OCI-LY1 (cell line): Measurements from ENCODE around the gene MCM10.

ENCODE experiments used
- H2AFZ ChIP-seq: fragments of 200-600 bp; sonication (generic), shearing (Covaris generic); 2 replicates; pipeline ENCODE4 v1.6.0; 2014; ENCODE audit warnings: antibody characterized with exemption, mild to moderate bottlenecking, low read length
- H3F3A ChIP-seq: fragments of 200-600 bp; sonication (generic), shearing (Covaris generic); 2 replicates; pipeline ENCODE4 v1.6.0; 2014; ENCODE audit warnings: mild to moderate bottlenecking, antibody characterized with exemption, low read length, moderate library complexity; ENCODE audit not compliant: insufficient read depth
- H3K27ac ChIP-seq: fragments of 200-600 bp; sonication (generic); 2 replicates; pipeline ENCODE4 v1.5.1; 2014; ENCODE audit warnings: low read length, mixed run types, mild to moderate bottlenecking, low read depth; ENCODE audit not compliant: poor library complexity, severe bottlenecking
- H3K27me3 ChIP-seq: fragments of 200-600 bp; sonication (generic); 2 replicates; pipeline ENCODE4 v1.6.0; 2014; ENCODE audit warnings: antibody characterized with exemption, mild to moderate bottlenecking, low read length, moderate library complexity; ENCODE audit not compliant: insufficient read depth
- H3K36me3 ChIP-seq: fragments of 200-600 bp; sonication (generic); 2 replicates; pipeline ENCODE4 v1.6.1; 2014; ENCODE audit warnings: mild to moderate bottlenecking, antibody characterized with exemption, low read length, moderate library complexity, mixed read lengths; ENCODE audit not compliant: insufficient read depth
- H3K4me1 ChIP-seq: fragments of 200-600 bp; sonication (generic); 2 replicates; pipeline ENCODE4 v1.5.1; 2014; ENCODE audit warnings: mild to moderate bottlenecking, low read length, moderate library complexity; ENCODE audit not compliant: insufficient read depth, severe bottlenecking
- H3K4me2 ChIP-seq: fragments of 200-600 bp; sonication (generic), shearing (Covaris generic); 2 replicates; pipeline ENCODE4 v1.6.1; 2014; ENCODE audit warnings: low read length
- H3K4me3 ChIP-seq: fragments of 200-600 bp; sonication (generic); 2 replicates; pipeline ENCODE4 v1.5.1; 2014; ENCODE audit warnings: low read length, low read depth, mild to moderate bottlenecking, mixed read lengths; ENCODE audit not compliant: poor library complexity, severe bottlenecking
- H3K79me2 ChIP-seq: fragments of 200-600 bp; shearing (Covaris generic); 2 replicates; pipeline ENCODE4 v1.6.1; 2016; ENCODE audit warnings: mixed run types, low read length, mixed read lengths; ENCODE audit not compliant: insufficient read depth
- H3K9ac ChIP-seq: fragments of 200-600 bp; sonication (generic), shearing (Covaris generic); 2 replicates; pipeline ENCODE4 v1.6.1; 2014; ENCODE audit warnings: mild to moderate bottlenecking, low read length, mixed read lengths
- H3K9me2 ChIP-seq: fragments of 200-600 bp; sonication (generic), shearing (Covaris generic); 2 replicates; pipeline ENCODE4 v1.6.1; 2014; ENCODE audit warnings: low read depth, mild to moderate bottlenecking, low read length, mixed read lengths
- H3K9me3 ChIP-seq: fragments of 200-600 bp; shearing (Covaris generic); 2 replicates; pipeline ENCODE4 v1.6.1; 2014; ENCODE audit warnings: low read length, mixed read lengths
- H4K20me1 ChIP-seq: fragments of 200-600 bp; sonication (generic), shearing (Covaris generic); 2 replicates; pipeline ENCODE4 v1.6.0; 2016; ENCODE audit warnings: mild to moderate bottlenecking, low read length; ENCODE audit not compliant: insufficient read depth
- CTCF ChIP-seq: fragments of 200-600 bp; sonication (generic), shearing (Covaris generic); IDR thresholded peaks from 2 replicates; pipeline ENCODE4 v1.5.1; 2017; ENCODE audit warnings: mild to moderate bottlenecking, antibody characterized with exemption, low read length, moderate library complexity, mixed read lengths
- EZH2 ChIP-seq: fragments of 200-600 bp; sonication (generic), shearing (Covaris generic); IDR thresholded peaks from 2 replicates; pipeline ENCODE4 v1.8.0; 2017; ENCODE audit warnings: borderline replicate concordance, mixed run types, mild to moderate bottlenecking, antibody characterized with exemption, low read length, moderate library complexity, mixed read lengths

MCM10 gene

DNA sequence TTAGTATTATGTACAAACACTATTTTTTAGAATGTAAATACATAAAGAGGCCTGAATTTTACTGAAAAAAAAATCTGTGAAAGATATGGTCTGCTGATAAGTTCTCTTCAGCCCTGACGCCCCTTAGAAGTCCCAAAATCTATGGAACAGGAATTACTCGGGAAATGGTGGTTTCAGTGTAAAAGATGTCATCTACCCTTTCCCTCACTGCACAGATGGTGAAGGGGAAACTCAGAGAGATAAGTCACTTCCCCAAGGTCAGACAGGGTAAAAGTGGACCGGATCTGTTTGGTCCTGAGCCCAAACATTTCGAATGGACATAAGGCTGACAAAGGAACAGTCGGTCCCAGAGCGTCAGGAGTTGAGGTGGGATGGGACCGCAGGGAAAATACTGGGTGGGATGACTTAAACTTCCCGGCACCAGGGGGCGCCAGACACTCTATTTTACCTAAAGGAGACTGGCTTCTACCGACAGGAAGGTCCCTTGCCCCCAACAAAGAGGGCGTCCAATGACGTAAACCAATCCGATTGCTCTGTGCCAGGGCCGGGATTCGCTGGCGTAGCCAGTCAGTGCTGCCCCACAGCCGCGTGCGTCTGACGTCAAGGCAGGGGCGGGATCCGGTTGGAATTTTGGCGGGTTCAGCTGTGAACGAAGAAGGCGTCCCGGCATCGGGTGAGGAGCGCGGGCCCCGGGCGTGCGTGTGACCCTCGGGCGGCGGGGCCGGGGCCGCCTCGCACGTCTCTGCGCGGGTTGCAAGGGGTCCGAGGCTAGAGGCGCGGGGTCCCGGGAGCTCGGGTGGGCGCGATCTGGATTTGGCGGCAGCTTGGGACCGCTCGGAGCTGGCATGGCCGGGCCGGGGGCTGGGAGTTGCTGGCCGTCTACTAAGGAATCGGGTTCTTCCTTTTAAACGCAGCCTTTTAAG, at the start of gene MCM10:
MCM10 (plus strand) TSS at position 625 of the 923 bp plus-strand sequence. CDS start 2,645 bp downstream, outside the sequence.
- Histone ChIP-seq H4K20me1 (no peaks in the 10 kb centered on the region), H3K36me3 (peaks cover 16% of the 10 kb centered on the region), H3K4me3 (peak within 1 kb of the TSS; percentile 84), H3K9me2 (no peaks in the 10 kb centered on the region), H3K9me3 (no peaks in the 10 kb centered on the region), H3K27ac (no peak within 1 kb of the TSS), H2AFZ (peak within 1 kb of the TSS; percentile 92), H3K9ac (peak within 1 kb of the TSS; percentile 73), H3K79me2 (peaks cover 9% of the 10 kb centered on the region), H3K27me3 (no peaks in the 10 kb centered on the region), H3F3A (no peaks in the 10 kb centered on the region), H3K4me2 (peak within 1 kb of the TSS; percentile 87), H3K4me1 (peaks cover 23% of the 10 kb centered on the region)
- no peak for TF ChIP-seq EZH2
- TF ChIP-seq CTCF = peak; percentile 85

- no peaks in the 10 kb centered on the region for H4K20me1 ChIP-seq
- no peaks in the 10 kb centered on the region for H3K4me1 ChIP-seq
- no peaks in the 10 kb centered on the region for H3K27me3 ChIP-seq
- H3K9me3 ChIP-seq = no peaks in the 10 kb centered on the region
- no peak overlapping the region for H3K4me2 ChIP-seq
- H3F3A ChIP-seq = no peaks in the 10 kb centered on the region
- H3K4me3 ChIP-seq = no peak overlapping the region
- no peak overlapping the region for H3K27ac ChIP-seq
- no peaks in the 10 kb centered on the region for H3K9me2 ChIP-seq
- no peak overlapping the region for H2AFZ ChIP-seq
- H3K79me2 ChIP-seq = no peaks in the 10 kb centered on the region
- TF ChIP-seq CTCF (no peak), EZH2 (no peak)
- no peaks in the 10 kb centered on the region for H3K36me3 ChIP-seq
- H3K9ac ChIP-seq = no peak overlapping the region
Measured at GRCh38 chr10:13113544-13113943, 47.8 kb upstream of the MCM10 start.

DNA sequence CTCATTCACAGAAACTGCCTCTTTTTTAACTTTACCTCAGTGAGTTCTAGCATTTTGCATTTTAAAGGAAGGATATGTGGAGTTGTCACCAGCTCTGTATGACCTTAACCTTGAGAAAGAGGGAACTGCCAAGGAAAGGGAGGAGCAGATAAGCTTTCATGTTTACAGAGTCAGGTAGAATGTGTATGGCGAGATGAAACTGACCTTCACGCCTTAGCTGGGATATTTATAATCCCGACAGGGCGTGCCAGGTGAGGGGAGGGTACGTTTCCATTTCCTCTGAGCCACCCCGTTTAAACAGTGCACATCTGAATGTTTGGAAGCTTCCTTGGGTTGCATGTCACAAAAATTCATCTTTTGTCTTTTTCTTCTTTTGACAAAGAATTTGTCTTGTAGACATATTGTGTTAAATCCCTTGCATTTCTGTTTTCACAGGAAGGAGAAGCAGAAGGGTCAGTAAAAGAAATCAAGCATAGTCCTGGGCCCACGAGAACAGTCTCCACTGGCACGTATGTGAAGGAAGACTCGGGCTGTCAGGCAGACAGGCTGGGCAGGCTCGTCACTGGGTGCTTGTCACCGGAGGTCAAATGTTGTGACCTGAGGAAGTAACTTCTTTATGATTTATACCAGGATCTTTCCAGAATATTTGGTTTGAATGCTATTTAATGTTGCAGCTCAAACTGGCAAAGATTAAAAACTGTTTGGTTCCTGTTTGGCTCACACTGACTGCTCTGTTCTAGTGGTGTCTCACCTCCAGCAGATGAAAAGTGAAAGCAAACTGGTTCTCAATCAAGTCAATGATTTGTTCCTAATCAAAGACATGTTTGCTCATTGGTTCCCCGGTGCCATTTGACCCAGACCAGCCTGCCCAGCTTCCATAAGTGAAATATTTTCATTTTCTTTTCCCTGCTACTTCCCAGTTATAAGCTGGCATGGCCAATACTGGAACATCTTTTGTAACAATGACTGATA, 45.2 kb upstream of the MCM10 start:
- H3K4me3 ChIP-seq = no peak overlapping the region
- H4K20me1 ChIP-seq = no peaks in the 10 kb centered on the region
- no peak overlapping the region for H3K9ac ChIP-seq
- H3K36me3 ChIP-seq = no peaks in the 10 kb centered on the region
- H3K4me1 ChIP-seq = no peaks in the 10 kb centered on the region
- no peaks in the 10 kb centered on the region for H3K27me3 ChIP-seq
- H3K9me2 ChIP-seq = no peaks in the 10 kb centered on the region
- H3K27ac ChIP-seq = no peak overlapping the region
- H3K4me2 ChIP-seq = no peak overlapping the region
- TF ChIP-seq CTCF = no peak
- H2AFZ ChIP-seq = no peak overlapping the region
- H3F3A ChIP-seq = no peaks in the 10 kb centered on the region
- H3K9me3 ChIP-seq = no peaks in the 10 kb centered on the region
- H3K79me2 ChIP-seq = no peaks in the 10 kb centered on the region
